PC-9 (cell line): Measurements from ENCODE around the gene LPO.

ENCODE experiments used
- CTCF ChIP-seq: fragments of 200-600 bp; sonication (generic); conservative IDR thresholded peaks from 2 replicates; pipeline ENCODE4 v1.6.1; 2017; ENCODE audit warnings: mixed run types, antibody characterized with exemption, mild to moderate bottlenecking, moderate library complexity
- EZH2 ChIP-seq: fragments of 200-600 bp; sonication (generic); IDR thresholded peaks from 2 replicates; pipeline ENCODE4 v1.8.0; 2017; ENCODE audit warnings: antibody characterized with exemption, low read depth

GRCh38 chr17:58193641-58194255 lies 44.6 kb upstream of the LPO start:
- TF ChIP-seq CTCF = 0 out of 2 replicates have a peak, but pooled peaks have one; percentile 24
- no peak for TF ChIP-seq EZH2
